ENCODE results near the gene PRSS23. TPM values are rescaled to one million over a fixed set of nuclear protein-coding genes. Genes with fewer than 3 reads are reported as not detected.

Gene PRSS23
- total RNA-seq, 2 experiments from 2014 or later, result 0.62 to 1.5 TPM

DNA sequence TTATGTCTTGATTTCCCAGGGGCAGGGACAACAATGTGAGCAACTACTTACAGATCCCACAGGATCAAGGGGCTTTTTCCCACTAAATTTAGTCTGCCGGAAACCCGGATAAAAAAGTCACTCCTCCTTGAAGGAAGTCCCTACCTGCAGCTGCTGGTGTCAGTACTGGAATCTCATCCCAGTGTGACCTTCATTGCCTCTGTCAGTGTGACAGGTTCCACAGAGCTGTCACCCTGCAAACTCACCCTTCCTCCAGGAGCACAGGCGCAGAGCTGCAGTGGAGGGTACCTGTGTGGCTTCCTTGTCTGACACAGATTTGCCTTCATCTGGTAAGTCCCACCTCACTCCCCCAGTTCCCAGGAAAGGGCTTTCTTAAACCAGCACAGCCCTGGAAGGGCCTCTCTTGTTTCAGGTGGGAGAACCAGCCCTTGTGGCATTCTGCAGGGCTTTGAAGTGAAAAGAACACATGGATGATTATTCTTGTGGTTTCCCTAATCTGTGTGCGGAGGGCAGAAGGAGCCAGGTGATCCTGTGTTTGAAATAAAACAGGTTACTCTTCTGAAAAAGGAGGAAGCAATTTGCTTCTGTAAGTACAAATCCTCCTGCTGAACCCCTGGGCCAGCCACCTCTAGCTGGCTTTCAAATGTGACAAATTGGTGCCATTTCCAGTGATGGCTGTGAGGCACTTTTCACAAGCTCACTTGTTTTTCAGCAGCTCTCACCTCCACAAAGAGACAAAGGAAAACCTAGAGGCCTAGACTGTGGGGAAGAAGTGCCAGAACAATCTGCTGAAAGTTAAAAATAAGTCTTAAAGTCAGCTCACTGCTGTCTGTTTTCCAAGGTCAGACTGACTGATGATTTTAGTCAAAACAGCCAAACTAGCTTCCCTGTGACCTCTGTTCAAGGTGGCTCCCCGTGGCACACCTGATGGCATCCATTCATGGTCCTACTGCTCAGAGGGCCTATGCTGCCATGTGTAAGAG, 9.2 kb upstream of the PRSS23 start:
- POLR2A ChIA-PET, result no interaction called here
- ATAC-seq, result no peak
- H3K27me3 Mint-ChIP-seq, result peaks cover 33% of the 10 kb centered on the region

DNA sequence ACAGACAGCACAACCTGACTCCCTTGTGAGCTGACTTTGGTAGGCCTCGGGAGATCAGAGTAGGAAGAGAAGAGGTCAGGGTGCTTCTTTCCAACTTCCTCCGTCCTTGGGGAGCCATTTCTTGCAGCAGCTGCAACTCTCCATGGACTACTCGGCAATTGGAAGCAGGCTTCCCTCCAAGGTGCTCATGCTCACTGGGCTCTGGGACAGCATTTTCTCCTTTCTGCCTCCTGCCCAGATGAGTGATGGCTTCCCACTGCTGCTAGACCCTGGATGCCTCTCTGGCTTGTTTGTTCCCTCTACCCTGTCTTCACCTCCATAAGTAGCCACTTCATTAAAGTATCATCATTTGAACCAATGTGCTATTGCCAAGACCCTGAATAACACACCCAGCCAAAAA, 8.2 kb upstream of the PRSS23 start:
- H3K36me3 Mint-ChIP-seq (ENCODE audit: low read depth), result no peaks in the 10 kb centered on the region
- ChIA-PET POLR2A (no interaction called here), CTCF (no interaction called here)
- H3K4me3 Mint-ChIP-seq, result no peak overlapping the region
- no peak for DNase-seq
- H3K4me1 Mint-ChIP-seq, result no peaks in the 10 kb centered on the region
- no peak overlapping the region for H3K27ac Mint-ChIP-seq
- no peak for ATAC-seq
- intact Hi-C loops (cut with DNase I, micrococcal nuclease), result no loop called here
- no peaks in the 10 kb centered on the region for H3K9me3 Mint-ChIP-seq (ENCODE audit: low read depth)
- H3K27me3 Mint-ChIP-seq, result peaks cover 31% of the 10 kb centered on the region

More for the DNA sequence above, 9.2 kb upstream of the PRSS23 start:
- intact Hi-C loops (cut with DNase I, micrococcal nuclease), result no loop called here
- CTCF ChIA-PET, result interaction anchor here (0.8 to 1.0 kb wide), 2 partner anchors 310 to 336 kb away, joined by 3 read pairs; no protein-coding TSS in a partner anchor
- Mint-ChIP-seq H3K27ac (no peak overlapping the region), H3K4me1 (no peaks in the 10 kb centered on the region), H3K36me3 (ENCODE audit: low read depth) (no peaks in the 10 kb centered on the region), H3K4me3 (no peak overlapping the region), H3K9me3 (ENCODE audit: low read depth) (no peaks in the 10 kb centered on the region)
- no peak for DNase-seq

DNA sequence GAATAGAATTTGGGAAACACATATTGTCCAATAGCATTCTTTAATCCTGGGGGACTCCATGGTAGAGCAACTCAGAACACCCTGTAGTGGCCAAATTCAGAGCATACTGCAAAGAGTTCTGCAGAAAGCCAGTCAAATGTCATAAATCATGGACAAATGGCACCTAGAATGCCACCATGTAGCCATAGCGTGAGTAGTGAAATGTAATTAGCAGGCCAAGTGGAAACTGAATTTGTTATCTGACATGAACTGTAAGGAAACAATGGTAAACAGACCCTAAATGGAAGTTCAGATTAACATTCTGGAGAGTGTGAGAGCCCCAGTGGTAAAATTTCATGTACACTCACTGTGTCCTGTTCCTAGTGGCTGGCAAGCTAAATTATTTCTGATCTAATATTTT, 7.0 kb upstream of the PRSS23 start:
- POLR2A ChIA-PET, result no interaction called here
- intact Hi-C loops (cut with DNase I, micrococcal nuclease), result no loop called here
- no peaks in the 10 kb centered on the region for H3K9me3 Mint-ChIP-seq (ENCODE audit: low read depth)
- CTCF ChIA-PET, result interaction anchor here (0.7 to 1.2 kb wide), 3 partner anchors 17 to 155 kb away, joined by 3 to 4 read pairs (median 4); no protein-coding TSS in a partner anchor
- H3K4me1 Mint-ChIP-seq, result no peaks in the 10 kb centered on the region
- no peak overlapping the region for H3K4me3 Mint-ChIP-seq
- ATAC-seq (no peak), DNase-seq (no peak)
- H3K36me3 Mint-ChIP-seq (ENCODE audit: low read depth), result no peaks in the 10 kb centered on the region
- H3K27me3 Mint-ChIP-seq, result peaks cover 31% of the 10 kb centered on the region
- H3K27ac Mint-ChIP-seq, result no peak overlapping the region

DNA sequence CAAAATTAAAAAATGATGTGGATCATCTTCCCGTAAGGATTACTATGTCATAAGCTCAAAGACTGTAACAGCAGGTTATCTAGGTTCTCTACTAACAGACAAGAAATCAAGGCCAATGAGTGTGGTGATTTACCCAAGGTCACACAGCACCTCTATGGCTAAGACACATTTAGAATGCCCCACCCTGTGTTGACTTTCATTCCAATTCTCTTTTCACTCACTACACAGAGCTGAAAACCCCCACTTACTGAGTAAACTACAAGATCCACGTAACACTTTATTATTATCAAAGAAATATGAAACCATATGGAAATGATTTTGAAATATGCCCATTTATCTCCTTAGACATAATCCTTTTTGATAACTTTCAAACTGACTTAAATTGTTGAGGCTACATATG, 4.8 kb upstream of the PRSS23 start:
- ATAC-seq (no peak), DNase-seq (no peak)
- H3K9me3 Mint-ChIP-seq (ENCODE audit: low read depth), result no peaks in the 10 kb centered on the region
- no peak overlapping the region for H3K27ac Mint-ChIP-seq
- H3K4me1 Mint-ChIP-seq, result peaks cover 9% of the 10 kb centered on the region
- H3K4me3 Mint-ChIP-seq, result no peak overlapping the region
- POLR2A ChIA-PET, result no interaction called here
- CTCF ChIA-PET, result no interaction called here
- intact Hi-C loops (cut with DNase I, micrococcal nuclease), result no loop called here
- H3K36me3 Mint-ChIP-seq (ENCODE audit: low read depth), result no peaks in the 10 kb centered on the region
- H3K27me3 Mint-ChIP-seq, result peaks cover 35% of the 10 kb centered on the region

DNA sequence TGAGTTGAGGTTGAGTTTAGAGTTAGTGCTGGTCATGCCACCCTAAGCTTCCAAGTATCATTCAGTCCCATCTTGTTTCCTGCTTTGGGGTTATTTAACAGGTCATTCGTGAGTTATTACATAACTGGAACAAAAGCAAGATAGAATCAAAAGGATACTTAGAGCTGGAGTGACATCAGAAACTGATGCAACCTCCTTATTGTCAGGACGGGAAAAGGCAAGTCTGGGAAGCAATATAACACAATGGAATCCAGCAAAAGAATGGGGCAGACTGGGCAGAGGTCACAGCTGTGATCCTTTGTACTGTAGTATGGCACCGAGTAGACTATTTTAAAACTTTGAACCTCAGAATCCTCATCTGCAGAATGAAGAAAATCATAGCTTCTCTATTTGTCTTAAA, 4.4 kb upstream of the PRSS23 start:
- Mint-ChIP-seq H3K36me3 (ENCODE audit: low read depth) (no peaks in the 10 kb centered on the region), H3K4me1 (peaks cover 13% of the 10 kb centered on the region), H3K4me3 (no peak overlapping the region), H3K9me3 (ENCODE audit: low read depth) (no peaks in the 10 kb centered on the region), H3K27ac (no peak overlapping the region), H3K27me3 (peaks cover 39% of the 10 kb centered on the region)
- DNase-seq, result no peak
- ATAC-seq, result no peak
- intact Hi-C loops (cut with DNase I, micrococcal nuclease), result no loop called here
- POLR2A ChIA-PET, result no interaction called here
- CTCF ChIA-PET, result no interaction called here

DNA sequence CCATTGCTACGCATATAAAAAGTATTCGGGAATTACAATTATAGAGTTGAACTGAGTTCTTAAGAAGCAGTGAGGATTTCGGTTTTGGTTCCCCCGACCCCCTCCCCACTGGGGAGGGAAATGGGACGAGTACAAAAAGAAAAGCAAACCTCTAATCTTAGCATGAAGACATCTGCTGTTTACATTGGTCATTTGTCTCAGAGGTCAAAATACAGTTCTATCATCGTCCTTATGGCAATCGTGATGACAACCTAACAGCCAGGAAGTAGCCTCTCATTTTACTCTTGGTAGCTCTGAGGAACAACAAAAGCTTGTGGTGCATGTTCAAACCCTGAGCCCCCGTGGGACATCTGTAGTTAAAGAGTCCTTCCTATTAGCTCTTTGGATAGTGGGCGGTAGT, 3.2 kb upstream of the PRSS23 start:
- intact Hi-C loops (cut with DNase I, micrococcal nuclease), result no loop called here
- Mint-ChIP-seq H3K9me3 (ENCODE audit: low read depth) (no peaks in the 10 kb centered on the region), H3K27me3 (peaks cover 49% of the 10 kb centered on the region), H3K36me3 (ENCODE audit: low read depth) (no peaks in the 10 kb centered on the region), H3K4me1 (peaks cover 22% of the 10 kb centered on the region), H3K4me3 (no peak overlapping the region), H3K27ac (no peak overlapping the region)
- no peak for DNase-seq
- ChIA-PET POLR2A (no interaction called here), CTCF (interaction anchor here (0.8 to 1.4 kb wide), 2 partner anchors 188 to 638 kb away, joined by 3 to 4 read pairs; no protein-coding TSS in a partner anchor)
- ATAC-seq, result no peak

DNA sequence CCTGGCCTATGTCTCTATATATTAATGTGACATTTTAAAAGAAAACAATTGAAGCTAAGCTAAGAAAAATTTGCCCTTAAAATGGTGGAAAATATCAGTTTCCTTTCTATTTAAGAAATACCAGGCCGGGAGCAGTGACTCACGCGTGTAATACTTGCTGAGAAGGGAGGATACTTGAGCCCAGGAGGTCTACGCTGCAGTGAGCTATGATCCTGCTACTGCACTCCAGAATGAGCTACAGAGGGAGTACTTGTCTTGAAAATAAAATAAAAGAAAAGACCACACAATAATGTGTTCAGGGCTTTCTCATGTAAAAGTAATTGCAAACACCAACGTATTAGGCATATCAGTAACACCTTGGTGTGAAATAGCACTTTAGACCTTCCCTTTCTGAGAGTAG, 1.4 kb upstream of the PRSS23 start:
- intact Hi-C loops (cut with DNase I, micrococcal nuclease), result no loop called here
- H3K9me3 Mint-ChIP-seq (ENCODE audit: low read depth), result no peaks in the 10 kb centered on the region
- no peak overlapping the region for H3K4me3 Mint-ChIP-seq
- CTCF ChIA-PET, result interaction anchor here (0.8 to 1.6 kb wide), 5 partner anchors 11 to 120 kb away, joined by 3 to 4 read pairs (median 3); no protein-coding TSS in a partner anchor
- peaks cover 56% of the 10 kb centered on the region for H3K27me3 Mint-ChIP-seq
- no peak for DNase-seq
- no peaks in the 10 kb centered on the region for H3K36me3 Mint-ChIP-seq (ENCODE audit: low read depth)
- POLR2A ChIA-PET, result interaction anchor here (0.6 to 1.0 kb wide), 2 partner anchors 13 to 321 kb away, joined by 3 read pairs; no protein-coding TSS in a partner anchor
- H3K4me1 Mint-ChIP-seq, result peaks cover 40% of the 10 kb centered on the region
- no peak for ATAC-seq
- no peak overlapping the region for H3K27ac Mint-ChIP-seq

DNA sequence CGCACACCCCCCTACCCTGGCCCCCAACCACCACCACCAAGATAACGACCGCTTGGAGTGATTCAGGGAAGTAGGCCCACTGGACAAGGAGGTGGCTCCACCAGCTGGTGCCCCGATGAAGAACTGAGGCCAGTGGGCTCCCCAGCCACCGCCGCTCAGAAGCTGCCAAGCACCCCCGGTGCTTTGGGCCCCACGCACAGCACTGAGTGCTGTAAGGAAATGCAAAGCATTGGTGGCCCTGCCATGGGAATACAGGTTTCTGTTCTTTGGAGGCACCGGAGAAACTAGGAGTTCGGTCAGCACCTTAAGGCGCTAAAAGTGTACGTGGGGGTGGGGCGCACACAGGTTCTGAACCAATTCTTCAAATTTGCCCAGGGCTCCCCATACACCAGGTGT, 664 bp upstream of the PRSS23 start:
- POLR2A ChIA-PET, result interaction anchor here (1.0 kb wide), 1 partner anchor 13 kb away, joined by 3 read pairs; no protein-coding TSS in a partner anchor
- intact Hi-C loops (cut with DNase I, micrococcal nuclease), result loop anchor here (5.0 to 10.0 kb wide), 4 partner anchors 127 to 1375 kb away; partner anchors contain the start of genes DLG2 (in 1 of the 2), ME3 (in 1 of the 2), RAB38 (in 1 of the 2) and TMEM126B (in 1 of the 2)

DNA sequence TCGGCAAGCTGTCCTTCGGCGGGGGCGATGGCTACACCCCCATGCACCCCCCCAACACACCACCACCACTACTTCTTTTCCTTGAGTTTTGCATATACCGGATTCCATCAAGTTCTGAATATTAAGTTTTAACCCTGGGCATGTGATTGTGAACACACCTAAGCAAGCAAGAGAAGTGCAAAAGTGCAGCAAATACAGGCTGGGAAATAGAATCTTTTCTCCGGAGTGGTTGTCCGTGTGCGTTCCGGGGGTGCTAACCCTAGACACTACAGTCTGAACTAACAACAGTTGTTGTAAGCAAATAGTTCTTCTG, 574 bp downstream of the PRSS23 start:
- Mint-ChIP-seq H3K36me3 (ENCODE audit: low read depth) (no peaks in the 10 kb centered on the region), H3K27ac (no peak overlapping the region), H3K9me3 (ENCODE audit: low read depth) (no peaks in the 10 kb centered on the region), H3K4me1 (peaks cover 55% of the 10 kb centered on the region), H3K27me3 (peaks cover 56% of the 10 kb centered on the region), H3K4me3 (peak overlapping the region; percentile 64)
- CTCF ChIA-PET, result interaction anchor here (1.3 kb wide), 1 partner anchor 344 kb away, joined by 6 read pairs; no protein-coding TSS in a partner anchor
- intact Hi-C loops (cut with DNase I, micrococcal nuclease), result loop anchor here (5.0 to 10.0 kb wide), 4 partner anchors 129 to 1374 kb away; partner anchors contain the start of genes DLG2 (in 1 of the 2), ME3 (in 1 of the 2), RAB38 (in 1 of the 2) and TMEM126B (in 1 of the 2)
- DNase-seq, result no peak
- POLR2A ChIA-PET, result no interaction called here
- ATAC-seq, result no peak

More for the DNA sequence above, 664 bp upstream of the PRSS23 start:
- peak overlapping the region; percentile 46 for H3K4me3 Mint-ChIP-seq
- peaks cover 42% of the 10 kb centered on the region for H3K4me1 Mint-ChIP-seq
- H3K36me3 Mint-ChIP-seq (ENCODE audit: low read depth), result no peaks in the 10 kb centered on the region
- no peaks in the 10 kb centered on the region for H3K9me3 Mint-ChIP-seq (ENCODE audit: low read depth)
- DNase-seq, result no peak
- CTCF ChIA-PET, result interaction anchor here (0.5 to 1.6 kb wide), 5 partner anchors 21 to 331 kb away, joined by 3 to 4 read pairs (median 3); no protein-coding TSS in a partner anchor
- H3K27ac Mint-ChIP-seq, result no peak overlapping the region
- ATAC-seq, result no peak
- peaks cover 60% of the 10 kb centered on the region for H3K27me3 Mint-ChIP-seq

DNA sequence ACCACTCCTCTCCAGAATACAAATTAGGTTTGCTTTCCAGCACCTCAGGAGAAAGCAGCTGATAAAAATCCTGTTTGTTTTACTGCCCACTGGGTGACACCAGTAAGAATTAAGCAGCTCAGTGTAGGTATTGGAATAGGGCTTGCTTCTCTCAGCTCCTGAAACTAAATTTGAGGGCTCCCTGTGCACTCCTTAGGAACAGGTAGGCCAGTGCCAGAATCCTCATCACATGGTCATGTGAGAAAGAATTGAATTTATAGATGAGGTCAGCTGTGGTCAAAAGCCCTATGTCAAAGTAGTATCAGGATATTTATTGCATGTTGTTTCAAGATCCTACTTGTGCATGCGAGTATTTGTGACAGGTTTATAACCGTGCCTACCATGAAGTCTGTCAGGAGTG, 1.0 kb downstream of the PRSS23 start:
- POLR2A ChIA-PET, result no interaction called here
- CTCF ChIA-PET, result interaction anchor here (1.3 kb wide), 1 partner anchor 344 kb away, joined by 6 read pairs; no protein-coding TSS in a partner anchor
- intact Hi-C loops (cut with DNase I, micrococcal nuclease), result loop anchor here (5.0 to 10.0 kb wide), 4 partner anchors 129 to 1373 kb away; partner anchors contain the start of genes DLG2 (in 1 of the 2), ME3 (in 1 of the 2), RAB38 (in 1 of the 2) and TMEM126B (in 1 of the 2)

DNA sequence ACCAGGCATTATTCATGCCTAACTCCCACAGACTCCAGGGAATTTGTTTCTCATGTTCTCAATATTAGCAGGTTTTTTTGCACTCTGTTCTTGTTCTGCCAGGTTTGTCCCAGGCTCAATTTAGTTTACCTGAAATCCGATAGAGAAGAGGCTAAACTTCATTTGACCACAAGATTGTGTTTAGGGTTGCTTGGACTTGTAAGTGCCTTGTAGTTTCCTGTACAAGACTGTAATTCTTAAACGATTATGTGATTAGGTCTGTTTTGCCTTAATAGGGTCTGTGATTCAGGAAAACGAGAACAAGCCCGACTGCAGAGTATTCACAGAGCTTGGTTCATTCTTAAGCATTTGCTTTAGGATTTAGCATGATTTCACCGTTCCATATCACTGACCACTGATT, 1.8 kb downstream of the PRSS23 start:
- no peak overlapping the region for H3K4me3 Mint-ChIP-seq
- H3K27ac Mint-ChIP-seq, result no peak overlapping the region
- DNase-seq (no peak), ATAC-seq (no peak)
- H3K9me3 Mint-ChIP-seq (ENCODE audit: low read depth), result no peaks in the 10 kb centered on the region
- H3K36me3 Mint-ChIP-seq (ENCODE audit: low read depth), result no peaks in the 10 kb centered on the region
- intact Hi-C loops (cut with DNase I, micrococcal nuclease), result loop anchor here (1.0 to 10.0 kb wide), 6 partner anchors 113 to 1373 kb away; partner anchors contain the start of genes DLG2 (in 1 of the 2), ME3 (in 1 of the 2), RAB38 (in 1 of the 2) and TMEM126B (in 1 of the 2)
- H3K27me3 Mint-ChIP-seq, result peaks cover 54% of the 10 kb centered on the region
- CTCF ChIA-PET, result no interaction called here
- POLR2A ChIA-PET, result no interaction called here
- peaks cover 62% of the 10 kb centered on the region for H3K4me1 Mint-ChIP-seq

More for the DNA sequence above, 1.0 kb downstream of the PRSS23 start:
- DNase-seq, result no peak
- no peak for ATAC-seq
- H3K9me3 Mint-ChIP-seq (ENCODE audit: low read depth), result no peaks in the 10 kb centered on the region
- no peaks in the 10 kb centered on the region for H3K36me3 Mint-ChIP-seq (ENCODE audit: low read depth)
- H3K4me1 Mint-ChIP-seq, result peaks cover 59% of the 10 kb centered on the region
- peaks cover 55% of the 10 kb centered on the region for H3K27me3 Mint-ChIP-seq
- H3K27ac Mint-ChIP-seq, result no peak overlapping the region
- no peak overlapping the region for H3K4me3 Mint-ChIP-seq
